WERI-Rb-1 (cell line): ENCODE data around the gene DHRS1.

ENCODE experiments used
- DNase-seq: peaks from one replicate; pipeline ENCODE4 v3.0.0-alpha.2; 2020
- H3K27ac ChIP-seq: fragments of 250-450 bp; sonication (Bioruptor Pico); 2 replicates; pipeline ENCODE4 v1.5.1; 2020; ENCODE audit warnings: mild to moderate bottlenecking, moderate library complexity
- H3K27me3 ChIP-seq: fragments of 250-450 bp; sonication (Bioruptor Pico); 2 replicates; pipeline ENCODE4 v1.5.1; 2021; ENCODE audit warnings: mild to moderate bottlenecking, low read depth, moderate library complexity; ENCODE audit not compliant: insufficient read depth, severe bottlenecking
- H3K36me3 ChIP-seq: fragments of 250-450 bp; sonication (Bioruptor Pico); 2 replicates; pipeline ENCODE4 v1.5.1; 2020; ENCODE audit warnings: mild to moderate bottlenecking, moderate library complexity
- H3K4me3 ChIP-seq: 2 replicates; pipeline ENCODE4 v1.5.1; 2011; ENCODE audit warnings: low read depth, mild to moderate bottlenecking, control low read depth, low read length
- H3K9me3 ChIP-seq: fragments of 250-450 bp; sonication (Bioruptor Pico); 2 replicates; pipeline ENCODE4 v1.5.1; 2021; ENCODE audit warnings: mild to moderate bottlenecking, moderate library complexity; ENCODE audit not compliant: severe bottlenecking
- CTCF ChIP-seq: IDR thresholded peaks from 2 replicates; pipeline ENCODE4 v1.5.1; 2011; ENCODE audit warnings: low read depth, mild to moderate bottlenecking, control low read depth, inconsistent platforms, low read length

DHRS1 gene

GRCh38 chr14:24252289-24253124, 47.1 kb downstream of the DHRS1 start:
- Histone ChIP-seq H3K27ac (no peak overlapping the region), H3K36me3 (no peaks in the 10 kb centered on the region; the same call in 1 of the 2 replicates), H3K9me3 (no peaks in the 10 kb centered on the region), H3K27me3 (no peaks in the 10 kb centered on the region), H3K4me3 (no peak overlapping the region)
- no peak for DNase-seq
- no peak for TF ChIP-seq CTCF

GRCh38 chr14:24251880-24252288, 47.7 kb downstream of the DHRS1 start:
- no peak for TF ChIP-seq CTCF

GRCh38 chr14:24250354-24250753, 49.2 kb downstream of the DHRS1 start:
- H3K4me3 ChIP-seq = no peak overlapping the region
- DNase-seq = no peak

More at GRCh38 chr14:24251880-24252288, 47.7 kb downstream of the DHRS1 start:
- Histone ChIP-seq H3K27ac (no peak overlapping the region), H3K4me3 (no peak overlapping the region), H3K9me3 (no peaks in the 10 kb centered on the region), H3K27me3 (no peaks in the 10 kb centered on the region), H3K36me3 (no peaks in the 10 kb centered on the region; the same call in 1 of the 2 replicates)
- DNase-seq = no peak

DNA sequence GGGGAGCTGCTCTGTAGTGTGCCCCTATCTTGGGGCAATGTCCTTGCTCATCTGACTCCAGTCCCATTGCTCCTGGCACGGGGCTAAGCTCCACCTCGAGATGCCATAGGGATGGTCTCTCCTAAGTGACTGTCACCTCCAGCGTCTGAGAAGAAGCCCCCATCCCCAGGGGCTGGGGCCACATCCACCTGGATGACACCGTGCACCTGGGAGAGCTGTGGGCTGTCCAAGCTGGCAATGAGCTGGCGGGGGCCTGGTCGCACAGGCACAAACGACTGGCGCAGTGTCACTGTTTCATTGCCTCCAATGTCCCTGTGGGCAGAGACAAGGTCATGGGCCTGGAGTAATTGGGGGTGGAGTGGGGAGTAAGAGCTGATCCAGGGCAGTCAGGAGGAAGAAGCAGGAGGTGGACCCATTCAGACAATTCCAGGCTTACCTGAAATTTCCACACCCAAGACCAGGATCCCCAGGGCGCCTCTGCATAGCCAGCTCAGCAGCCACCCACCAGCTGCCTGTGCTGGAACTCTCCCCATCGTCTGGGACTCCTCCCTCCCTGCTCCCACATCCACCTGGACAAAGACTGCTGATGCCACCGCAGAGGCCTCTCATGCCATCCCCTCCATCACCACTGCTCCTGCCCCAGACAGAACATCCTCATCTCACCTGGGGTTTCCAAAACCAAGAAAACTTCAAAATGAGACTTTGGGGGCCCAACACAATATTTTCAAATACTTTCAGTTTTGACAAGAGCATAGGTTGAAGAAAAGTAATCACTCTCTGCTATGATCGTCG, 50.2 kb downstream of the DHRS1 start:
- Histone ChIP-seq H3K9me3 (no peaks in the 10 kb centered on the region), H3K36me3 (no peaks in the 10 kb centered on the region), H3K27me3 (no peaks in the 10 kb centered on the region), H3K4me3 (no peak overlapping the region), H3K27ac (no peak overlapping the region)
- DNase-seq = no peak
- TF ChIP-seq CTCF = no peak

More at GRCh38 chr14:24250354-24250753, 49.2 kb downstream of the DHRS1 start:
- TF ChIP-seq CTCF = no peak
- no peaks in the 10 kb centered on the region for H3K9me3 ChIP-seq
- no peak overlapping the region for H3K27ac ChIP-seq
- no peaks in the 10 kb centered on the region; the same call in 1 of the 2 replicates for H3K36me3 ChIP-seq
- no peaks in the 10 kb centered on the region for H3K27me3 ChIP-seq

- H3K36me3 ChIP-seq = no peaks in the 10 kb centered on the region
- no peak for TF ChIP-seq CTCF
- no peak overlapping the region for H3K27ac ChIP-seq
- H3K27me3 ChIP-seq = no peaks in the 10 kb centered on the region
- no peak for DNase-seq
- H3K9me3 ChIP-seq = no peaks in the 10 kb centered on the region
- no peak overlapping the region for H3K4me3 ChIP-seq
Measured at GRCh38 chr14:24247422-24247821, 52.2 kb downstream of the DHRS1 start.
